GM19455 (cell line): ENCODE results near the gene MRPL20.
"Not testable (repeated sequence)": the region's sequence is repeated elsewhere in the genome, so short reads cannot be mapped to it uniquely, and the experiment has no call there.

ENCODE experiments used
- ATAC-seq: cut with Tn5 transposase; IDR thresholded peaks from one replicate; pipeline ENCODE4 v1.9.1; 2021; ENCODE audit not compliant: unreplicated experiment

MRPL20 gene

DNA sequence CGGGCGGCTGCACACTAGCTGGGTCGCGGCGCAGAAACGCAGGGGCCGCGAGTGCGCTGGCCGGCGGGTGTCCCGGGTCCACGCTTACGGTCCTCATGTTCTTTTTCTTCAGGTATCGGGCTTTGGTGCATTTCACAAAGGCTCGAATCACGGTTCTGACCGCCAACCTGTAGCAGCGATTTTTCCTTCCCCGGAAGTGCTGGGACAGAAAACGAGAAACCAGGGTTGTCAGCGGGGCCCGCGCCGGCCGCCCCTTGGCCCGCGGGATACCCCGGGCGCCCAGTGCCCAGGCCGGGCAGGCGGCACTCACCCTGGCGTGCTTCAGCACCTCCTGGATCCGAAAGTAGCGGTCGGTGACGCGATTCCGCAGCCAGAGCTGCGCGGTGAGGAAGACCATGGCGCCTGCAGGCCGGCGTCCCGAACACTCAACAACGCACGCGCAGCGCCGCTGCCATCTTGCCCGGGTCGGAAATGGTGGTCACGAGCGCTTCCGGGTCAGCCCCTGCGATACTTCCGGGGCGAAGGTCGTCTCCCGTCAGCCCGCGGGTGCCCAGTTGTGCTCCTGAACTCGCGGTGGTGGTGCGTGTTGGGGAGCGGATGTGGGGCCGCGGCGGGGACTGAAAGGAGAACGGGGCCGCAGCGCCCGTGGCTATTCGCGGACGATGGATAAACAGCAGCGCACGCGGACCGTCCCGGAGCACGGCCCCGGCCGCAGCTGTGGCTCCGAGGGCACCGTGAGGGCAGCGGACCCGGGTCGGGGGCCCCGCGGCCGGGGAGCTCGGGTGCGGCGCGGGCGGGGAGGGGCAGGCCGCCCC, at the start of gene MRPL20:
Gene MRPL20, minus strand, starts transcription at position 473 of the 815 bp plus-strand sequence. Its CDS starts 76 bp downstream, at position 397.
- ATAC-seq: peak; percentile 93

DNA sequence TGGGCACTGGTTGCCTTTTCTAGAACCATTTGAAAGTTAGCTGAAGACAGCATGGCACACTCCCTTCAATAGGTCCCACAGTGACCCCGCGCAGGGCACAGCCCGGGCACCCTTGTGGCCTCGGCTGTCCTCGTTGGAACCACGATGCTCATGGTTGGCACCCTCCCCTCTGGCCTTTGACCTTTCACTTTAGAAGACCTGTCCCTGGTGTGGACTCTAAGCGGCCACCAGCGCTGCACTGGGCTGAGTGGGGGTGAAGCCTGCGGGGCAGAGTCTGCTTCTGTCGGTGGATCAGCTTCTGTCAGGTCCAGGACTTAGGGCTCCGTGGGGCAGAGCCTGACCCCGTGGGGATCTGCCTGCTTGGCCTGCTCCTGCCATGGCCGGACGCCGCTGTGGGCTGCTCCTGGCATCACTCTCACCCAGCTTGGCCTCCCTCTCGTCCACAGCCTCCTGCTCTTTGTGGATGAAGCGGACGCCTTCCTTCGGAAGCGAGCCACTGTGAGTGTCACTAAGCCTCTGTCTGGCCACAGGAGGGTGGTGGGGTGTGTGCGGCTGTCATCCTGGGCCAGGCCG, 49.7 kb upstream of the MRPL20 start:
- not testable (repeated sequence) for ATAC-seq

DNA sequence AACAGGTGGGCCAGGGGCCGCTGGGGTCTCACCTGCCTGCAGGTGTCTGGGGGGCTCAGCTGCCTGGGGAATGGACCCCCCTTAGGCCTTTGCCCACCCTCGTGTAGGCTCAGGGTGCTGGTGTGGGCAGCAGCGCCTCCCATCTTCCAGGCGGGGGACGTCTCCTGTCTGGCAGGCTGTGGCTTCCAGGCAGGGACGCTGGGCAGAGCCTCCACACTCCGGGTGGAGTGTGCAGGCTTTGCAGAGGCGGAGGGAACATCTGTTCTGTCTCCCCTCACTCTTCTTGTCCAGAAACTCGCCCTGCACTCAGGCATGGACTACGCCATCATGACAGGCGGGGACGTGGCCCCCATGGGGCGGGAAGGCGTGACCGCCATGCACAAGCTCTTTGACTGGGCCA, 48.8 kb upstream of the MRPL20 start:
- not testable (repeated sequence) for ATAC-seq

DNA sequence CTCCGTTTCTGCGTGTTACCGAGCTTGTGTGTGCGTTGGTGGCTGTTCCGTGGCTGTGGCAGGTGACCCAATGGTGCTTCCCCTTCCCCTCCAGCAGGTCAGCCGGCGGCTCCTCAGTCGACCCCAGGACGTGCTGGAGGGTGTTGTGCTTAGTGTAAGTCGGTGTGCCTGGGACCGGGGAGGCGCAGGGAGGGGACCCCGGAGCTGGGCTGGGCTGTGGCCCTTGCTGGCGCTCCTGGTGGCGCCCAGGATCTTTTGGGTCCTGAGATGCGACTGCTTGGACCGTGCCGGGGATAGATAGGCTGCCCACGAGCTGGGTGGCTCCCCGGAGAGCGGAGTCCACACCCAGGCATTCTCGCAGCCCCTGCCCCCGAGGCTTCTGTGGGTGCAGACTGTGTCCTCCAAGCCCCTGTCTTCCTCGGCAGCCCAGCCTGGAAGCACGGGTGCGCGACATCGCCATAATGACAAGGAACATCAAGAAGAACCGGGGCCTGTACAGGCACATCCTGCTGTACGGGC, 48.3 kb upstream of the MRPL20 start:
- ATAC-seq: no peak

DNA sequence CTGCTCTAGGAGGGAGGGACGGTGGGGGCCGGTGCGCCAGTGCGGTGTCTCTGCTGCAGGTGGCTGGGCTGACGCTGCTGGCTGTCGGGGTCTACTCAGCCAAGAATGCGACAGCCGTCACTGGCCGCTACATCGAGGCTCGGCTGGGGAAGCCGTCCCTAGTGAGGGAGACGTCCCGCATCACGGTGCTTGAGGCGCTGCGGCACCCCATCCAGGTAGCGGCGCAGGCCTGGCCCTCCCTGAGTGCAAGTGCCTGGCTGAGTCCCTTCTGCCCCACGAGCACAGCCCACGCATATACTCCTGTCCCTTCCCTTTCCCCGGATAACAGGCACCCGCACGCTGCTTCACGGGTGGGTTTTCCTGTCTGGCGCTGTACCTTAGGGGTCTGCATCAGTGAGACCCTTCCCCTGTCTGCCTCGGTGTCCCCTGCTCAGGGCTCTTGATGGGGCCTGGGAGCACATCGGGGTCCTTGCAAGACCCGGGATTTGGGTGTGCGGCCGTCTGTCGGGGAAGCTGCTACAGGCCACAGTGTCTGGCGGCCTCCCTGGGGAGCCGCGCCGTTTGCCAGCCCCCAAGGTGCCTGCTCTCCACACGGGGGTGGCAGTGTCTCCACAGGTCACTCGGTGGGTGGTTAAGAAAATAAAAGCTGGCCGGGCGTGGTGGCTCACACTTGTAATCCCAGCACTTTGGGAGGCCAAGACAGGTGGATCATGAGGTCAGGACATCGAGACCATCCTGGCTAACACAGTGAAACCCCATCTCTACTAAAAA, 47.4 kb upstream of the MRPL20 start:
- ATAC-seq: not testable (repeated sequence)

DNA sequence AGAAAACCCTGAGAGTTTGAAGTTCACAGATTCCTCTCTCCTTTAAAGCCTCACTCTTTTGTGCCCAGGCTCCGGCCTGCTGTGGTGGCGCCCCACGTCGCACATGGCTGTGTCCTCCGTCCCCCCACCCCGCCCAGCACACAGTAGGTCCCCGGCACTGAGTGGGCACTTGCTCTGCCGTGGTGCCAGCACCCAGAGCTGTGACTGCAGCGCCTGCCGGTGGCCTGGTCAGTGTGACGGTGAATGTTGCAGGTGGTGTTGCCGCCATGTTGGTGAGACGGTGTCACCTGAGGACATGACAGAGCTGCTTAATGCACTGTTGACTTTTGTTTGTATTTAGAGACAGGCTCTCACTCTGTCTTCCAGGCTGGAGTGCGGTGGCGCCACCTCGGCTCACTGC, 45.8 kb upstream of the MRPL20 start:
- ATAC-seq: no peak

DNA sequence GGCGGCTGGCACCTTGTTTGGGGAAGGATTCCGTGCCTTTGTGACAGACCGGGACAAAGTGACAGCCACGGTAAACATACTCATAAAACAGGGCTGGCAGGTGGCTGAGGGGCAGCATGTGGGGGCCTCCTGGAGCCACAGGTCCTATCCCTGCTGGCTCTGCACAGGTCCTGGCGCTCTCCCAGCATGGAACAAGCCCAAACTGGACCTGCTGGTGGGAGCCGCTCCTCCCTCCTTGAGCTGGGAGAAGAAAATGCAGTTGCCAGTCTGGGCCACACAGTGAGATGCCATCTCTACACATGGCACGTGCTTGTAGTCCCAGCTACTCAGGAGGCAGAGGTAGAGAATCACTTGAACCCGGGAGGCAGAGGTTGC, 45.3 kb upstream of the MRPL20 start:
- not testable (repeated sequence) for ATAC-seq

DNA sequence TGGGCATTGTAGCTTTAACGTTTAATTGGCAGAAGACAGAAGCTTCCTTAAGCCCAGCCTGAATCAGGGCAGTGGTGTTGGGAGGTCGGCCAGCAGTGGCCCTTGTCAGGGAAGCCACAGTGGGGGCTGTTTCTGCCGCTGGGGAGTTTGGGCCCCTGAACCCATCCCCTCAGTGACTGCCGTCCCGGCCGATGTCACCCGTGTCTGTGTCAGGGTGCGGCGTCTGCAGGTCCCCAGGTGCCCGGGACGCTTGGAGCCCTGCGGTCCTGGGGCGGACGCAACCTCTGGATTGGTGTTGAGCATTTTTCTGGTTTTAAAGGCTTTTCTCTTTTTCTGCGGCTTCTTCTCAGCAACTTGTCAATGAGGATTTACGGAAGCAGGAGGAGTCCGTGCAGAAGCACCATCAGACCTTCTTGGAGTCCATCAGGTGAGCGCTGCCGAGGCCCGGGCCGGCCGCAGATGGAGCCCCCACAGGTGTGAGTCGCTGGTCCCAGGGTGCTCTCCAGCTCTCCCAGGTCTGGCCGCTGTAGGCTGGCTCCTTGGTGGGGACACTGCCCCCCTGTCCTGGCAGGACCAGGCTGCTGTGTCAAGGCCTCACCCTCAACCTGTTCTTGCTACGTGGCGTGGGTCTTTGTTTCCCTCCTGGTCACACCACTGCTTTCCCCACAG, 44.7 kb upstream of the MRPL20 start:
- no peak for ATAC-seq

DNA sequence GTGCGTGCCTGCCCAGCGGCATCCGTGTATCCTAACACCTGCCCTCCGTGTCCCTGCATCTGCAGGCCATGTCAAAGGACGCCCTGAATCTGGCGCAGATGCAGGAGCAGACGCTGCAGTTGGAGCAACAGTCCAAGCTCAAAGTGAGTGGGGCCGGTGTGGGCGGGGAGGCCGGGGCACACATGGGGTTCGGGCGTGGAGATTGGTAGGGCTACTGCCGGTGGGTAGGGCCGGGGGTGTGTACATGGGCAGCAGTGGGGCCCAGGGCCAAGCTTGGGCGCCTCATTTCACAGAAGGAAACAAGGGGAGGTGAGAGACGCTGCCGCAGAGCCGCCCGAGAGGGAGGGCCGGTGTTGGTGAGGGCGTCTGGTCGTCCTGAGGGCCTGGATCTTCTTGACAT, 43.5 kb upstream of the MRPL20 start:
- not testable (repeated sequence) for ATAC-seq

DNA sequence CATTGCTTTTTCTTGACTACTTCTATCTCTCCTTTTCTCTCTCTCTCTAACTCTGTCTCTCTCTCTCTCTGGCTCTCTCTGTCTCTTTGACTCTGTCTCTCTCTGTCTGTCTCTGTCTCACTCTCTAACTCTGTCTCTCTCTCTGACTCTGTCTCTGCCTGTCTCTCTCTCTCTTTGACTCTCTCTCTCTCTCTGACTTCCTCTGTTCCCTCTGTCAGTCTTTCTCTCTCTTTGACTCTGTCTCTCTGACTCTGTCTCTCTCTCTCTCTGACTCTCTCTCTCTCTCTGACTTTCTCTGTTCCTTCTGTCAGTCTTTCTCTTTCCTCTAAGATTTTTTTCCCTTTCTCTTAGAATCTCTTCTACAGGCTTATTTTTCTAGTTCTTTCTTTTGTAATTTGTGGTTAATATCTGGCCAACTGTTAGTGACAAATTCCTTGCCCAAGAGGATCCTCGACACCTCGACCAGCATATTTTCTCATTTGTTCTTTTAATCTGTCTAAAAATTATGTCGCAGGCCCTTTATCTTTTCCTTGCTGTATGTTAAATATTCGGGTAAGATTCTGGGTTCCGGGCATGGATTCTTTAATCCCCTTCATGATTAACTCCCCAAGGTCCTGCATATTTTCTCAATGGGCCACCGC, 42.1 kb upstream of the MRPL20 start, which contains the start of gene ATAD3C:
Gene ATAD3C, plus strand, starts transcription at position 591 of the 641 bp plus-strand sequence. CDS start 995 bp downstream, outside the sequence.
- ATAC-seq: no peak

DNA sequence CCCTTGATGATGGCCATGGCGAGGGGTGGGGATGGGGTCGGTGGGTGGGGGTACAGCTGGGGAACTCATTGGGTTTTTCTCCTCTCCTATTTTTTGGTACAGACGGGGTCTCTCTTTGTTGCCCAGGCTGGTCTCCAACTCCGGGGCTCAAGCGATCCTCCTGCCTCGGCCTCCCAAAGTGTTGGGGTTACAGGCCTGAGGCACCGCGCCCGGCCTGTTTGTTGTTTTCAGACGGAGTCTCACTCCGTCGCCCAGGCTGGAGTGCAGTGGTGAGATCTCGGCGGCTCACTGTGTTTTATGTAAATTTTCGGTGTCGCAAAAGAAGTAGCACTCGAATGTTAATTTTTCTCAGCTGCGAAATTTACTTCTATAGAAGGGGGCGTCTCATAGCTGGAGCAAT, 39.5 kb upstream of the MRPL20 start:
- not testable (repeated sequence) for ATAC-seq

DNA sequence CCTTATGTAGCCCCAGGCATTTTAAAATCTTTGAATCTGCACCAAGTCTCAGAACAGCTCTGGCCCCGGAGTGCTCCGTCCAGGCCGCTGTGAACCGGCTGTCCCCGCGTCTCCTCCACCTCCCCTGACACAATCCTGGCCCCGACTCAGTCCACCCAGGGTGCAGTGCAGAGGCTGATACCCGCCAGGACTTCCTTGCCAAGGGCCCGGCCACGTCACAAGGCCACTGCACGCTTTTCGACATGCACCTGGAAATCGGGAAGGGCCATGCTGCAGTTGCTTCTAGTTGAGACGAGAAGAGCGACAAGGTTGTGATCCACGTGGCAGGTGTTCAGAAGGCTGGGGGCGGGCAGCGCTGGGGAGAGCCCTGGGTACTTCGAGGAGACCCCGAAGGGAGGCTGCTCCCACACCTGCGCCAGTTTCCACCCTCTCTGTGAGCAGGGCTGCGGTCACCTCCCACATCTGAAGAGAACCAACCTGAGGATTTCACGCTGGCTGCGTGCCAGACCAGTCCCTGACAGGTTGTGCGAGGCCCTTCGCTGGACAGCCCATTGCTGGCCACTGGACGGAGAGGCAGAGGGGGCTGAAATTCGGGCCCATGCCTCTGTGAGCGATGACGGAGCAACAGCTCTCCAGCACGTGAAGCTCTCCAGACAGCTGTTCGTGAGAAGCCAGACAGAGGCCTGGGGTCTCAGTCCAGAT, 35.1 kb upstream of the MRPL20 start:
- ATAC-seq: no peak

DNA sequence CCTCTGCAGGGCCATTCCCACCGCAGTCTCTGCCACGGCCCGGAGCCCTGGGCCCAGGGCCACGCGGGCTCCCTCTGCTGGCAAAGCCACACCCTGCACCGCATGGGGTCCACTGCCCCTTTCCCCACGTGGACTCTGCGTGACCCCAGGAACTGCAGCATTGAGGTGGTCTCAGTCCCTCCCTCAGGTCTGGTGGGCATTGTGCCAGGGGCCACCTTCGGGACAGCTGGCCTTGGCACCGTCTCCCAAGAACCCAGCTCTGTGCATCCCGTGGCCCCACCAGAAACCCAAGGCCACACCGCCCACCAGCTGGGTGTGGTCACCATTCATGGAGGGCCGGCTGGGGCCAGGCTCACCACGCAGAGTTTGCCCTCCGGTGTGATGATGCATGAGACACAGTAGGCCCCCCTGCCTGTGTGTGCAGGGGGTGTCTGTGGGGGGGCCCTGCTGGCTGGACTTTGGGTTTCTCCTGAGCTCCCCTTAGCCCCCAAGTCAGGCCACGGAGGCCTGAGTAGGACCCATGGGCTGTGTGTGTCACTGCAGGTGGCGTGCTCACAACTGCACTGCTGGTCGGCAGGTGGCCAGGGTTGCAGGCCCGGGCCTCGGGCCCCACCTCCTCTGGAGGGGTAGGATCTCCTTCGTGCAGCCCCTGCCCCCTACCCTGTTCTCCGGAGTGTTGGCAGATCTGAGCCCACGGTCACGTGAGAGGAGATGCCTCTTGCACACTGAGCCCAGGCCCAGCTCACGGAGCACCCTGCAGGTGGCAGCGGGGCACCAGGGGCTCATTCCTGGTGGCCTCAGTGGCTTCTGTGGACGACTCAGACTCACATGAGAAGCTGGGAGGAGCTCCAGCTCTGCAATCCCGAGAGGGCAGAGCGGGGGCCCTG, 34.2 kb upstream of the MRPL20 start:
- no peak for ATAC-seq

DNA sequence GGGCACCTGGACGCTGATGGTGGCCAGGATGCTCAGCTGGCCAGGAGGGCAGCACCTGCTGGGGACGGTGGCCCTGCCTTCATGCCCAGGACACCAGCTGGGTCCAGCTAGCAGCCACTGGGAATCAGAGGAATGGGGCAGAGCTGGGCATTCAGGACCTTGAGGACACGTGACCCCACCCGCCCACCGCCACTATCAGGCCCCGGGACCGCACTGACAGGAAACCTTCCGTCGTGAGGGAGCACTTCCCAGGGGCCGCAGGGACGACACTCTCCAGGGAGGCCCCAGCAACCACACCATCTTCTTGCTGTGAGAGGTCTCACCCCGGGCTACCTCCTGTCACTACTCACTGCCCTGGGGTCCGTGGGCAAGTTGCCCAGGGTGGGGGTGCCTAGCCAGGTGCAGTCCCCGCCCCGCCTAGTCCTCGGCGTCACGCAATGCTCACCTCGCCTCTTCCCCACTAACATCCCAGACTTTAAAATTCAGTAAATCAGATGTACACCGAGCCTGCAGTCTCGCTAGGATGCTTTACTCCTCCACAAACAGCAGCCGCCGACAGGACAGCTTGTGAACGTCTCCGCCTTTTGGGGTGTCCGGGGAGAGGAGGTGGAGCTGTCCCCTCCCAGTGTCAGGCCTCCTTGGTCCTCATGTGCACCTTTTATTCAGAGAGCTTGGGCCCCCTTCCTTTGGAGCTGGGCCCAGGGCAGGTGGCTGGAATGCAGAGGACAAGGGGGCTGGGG, 33.3 kb upstream of the MRPL20 start:
- no peak for ATAC-seq

DNA sequence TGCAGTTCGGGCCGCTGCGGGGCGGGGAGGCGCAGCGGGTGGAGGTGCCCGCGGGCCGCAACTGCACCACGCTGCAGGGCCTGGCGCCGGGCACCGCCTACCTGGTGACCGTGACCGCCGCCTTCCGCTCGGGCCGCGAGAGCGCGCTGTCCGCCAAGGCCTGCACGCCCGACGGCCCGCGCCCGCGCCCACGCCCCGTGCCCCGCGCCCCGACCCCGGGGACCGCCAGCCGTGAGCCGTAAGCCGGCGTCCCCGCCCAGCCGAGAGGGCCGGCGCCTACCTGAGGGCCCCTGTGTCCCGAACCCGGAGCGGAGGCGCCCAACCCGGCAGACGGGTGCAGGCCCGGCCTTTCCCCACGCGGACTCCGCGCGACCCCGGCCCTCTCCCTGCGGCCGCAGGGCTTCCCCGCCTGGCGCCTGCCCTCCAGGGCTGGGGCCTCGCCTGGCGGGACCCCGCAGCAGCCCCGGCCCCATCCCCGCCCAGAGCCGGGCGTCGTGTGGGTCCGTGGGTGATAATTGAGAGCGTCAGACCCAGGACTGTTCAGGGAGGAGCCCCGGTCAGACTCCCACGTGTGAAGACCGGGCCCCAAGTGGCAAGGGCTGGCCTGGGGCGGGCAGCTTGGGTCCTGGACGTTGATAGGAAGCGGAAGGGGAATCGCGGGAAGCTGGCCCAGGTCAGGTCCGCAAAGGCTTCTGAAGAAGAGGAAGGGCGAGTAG, 32.6 kb upstream of the MRPL20 start:
- ATAC-seq: no peak

DNA sequence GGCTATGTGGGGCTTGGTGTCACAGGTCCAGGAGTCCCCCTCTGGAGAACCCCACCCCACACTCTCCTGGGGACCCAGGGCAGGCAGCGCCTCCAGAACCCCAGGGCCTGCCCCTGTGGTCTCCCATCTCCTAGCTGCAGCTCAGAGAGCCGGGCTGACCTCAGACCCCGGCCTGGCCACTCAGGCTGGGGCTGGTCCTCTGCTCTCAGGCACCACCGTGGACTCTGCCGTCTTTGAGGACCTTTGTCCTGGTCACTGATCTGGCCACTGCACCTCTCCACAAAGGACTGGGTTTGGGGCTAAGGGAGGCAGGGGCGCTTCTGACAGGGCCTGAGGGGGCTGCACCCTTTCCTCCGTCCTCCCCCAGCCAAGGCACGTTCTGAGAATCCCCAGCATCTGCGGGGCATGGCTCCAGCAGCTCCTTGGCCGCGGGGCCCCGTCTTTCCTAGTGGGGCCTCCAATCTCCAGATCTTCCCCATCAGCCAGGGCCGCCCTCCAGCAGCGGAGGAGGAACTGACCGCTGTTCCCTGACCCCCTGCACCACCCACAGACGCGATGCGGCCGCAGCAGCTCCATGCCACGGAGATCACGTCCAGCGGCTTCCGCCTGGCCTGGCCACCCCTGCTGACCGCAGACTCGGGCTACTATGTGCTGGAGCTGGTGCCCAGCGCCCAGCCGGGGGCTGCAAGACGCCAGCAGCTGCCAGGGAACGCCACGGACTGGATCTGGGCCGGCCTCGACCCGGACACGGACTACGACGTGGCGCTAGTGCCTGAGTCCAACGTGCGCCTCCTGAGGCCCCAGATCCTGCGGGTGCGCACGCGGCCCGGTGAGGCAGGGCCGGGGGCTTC, 31.7 kb upstream of the MRPL20 start:
- no peak for ATAC-seq
